ENCODE data around the gene TRIO. TPM values are rescaled to one million over a fixed set of nuclear protein-coding genes. Genes with fewer than 3 reads are reported as not detected.

Gene TRIO
- polyA plus RNA-seq, 1 donor (not counting 4 experiments of a cell fraction or from before 2014, with no cell fraction given), result 57.2 TPM

DNA sequence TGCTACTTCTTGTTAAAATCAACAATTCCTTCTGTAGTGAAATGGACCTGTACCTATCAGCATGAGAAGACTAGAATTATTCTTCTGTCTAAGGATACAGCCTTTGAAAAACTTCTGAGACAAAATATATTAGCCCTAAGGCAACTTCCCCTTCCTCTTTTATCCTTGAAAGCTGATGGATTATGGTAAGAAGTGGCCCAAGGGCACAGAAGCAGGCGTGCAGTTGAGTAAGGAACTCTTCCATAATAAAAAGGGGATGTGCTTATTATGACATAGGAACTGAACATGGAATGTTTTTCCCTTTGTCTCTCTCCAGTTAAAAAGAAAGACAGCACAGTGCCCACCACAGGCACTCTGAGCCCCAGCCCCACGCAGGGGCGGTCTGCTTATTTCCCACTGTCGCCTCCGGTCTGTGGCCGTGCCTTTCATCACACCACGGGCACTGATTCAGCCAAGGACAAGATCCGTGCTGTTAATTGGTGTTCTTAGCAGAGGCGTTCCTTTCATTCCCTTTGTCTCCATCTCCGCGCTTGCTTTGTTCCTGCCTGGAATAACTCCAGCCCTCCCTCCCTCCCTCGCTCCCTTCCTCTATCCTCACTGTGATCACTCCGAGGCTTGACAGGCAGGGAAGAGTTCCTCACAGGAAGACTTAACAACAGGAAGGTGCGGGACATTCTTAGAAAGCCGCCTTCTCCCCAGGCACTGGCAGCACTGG lies 302.6 kb downstream of the TRIO start:
- FAIRE-seq (no peak), DNase-seq (ENCODE audit: low read depth, low spot score) (no peak)
- Histone ChIP-seq H2AFZ (ENCODE audit: control insufficient read depth, low read length) (no peak overlapping the region), H4K20me1 (ENCODE audit: control insufficient read depth, extremely low read depth, insufficient read depth, low read length) (no peaks in the 10 kb centered on the region), H3K79me2 (ENCODE audit: control insufficient read depth, insufficient read depth, low read length) (peaks cover 22% of the 10 kb centered on the region), H3K4me2 (ENCODE audit: control insufficient read depth, extremely low read depth, insufficient read depth, low read depth, low read length) (no peak overlapping the region), H3K27ac (ENCODE audit: control insufficient read depth, insufficient read depth, low read length) (no peak overlapping the region), H3K9me3 (ENCODE audit: control insufficient read depth, low read depth, low read length) (no peaks in the 10 kb centered on the region), H3K9me1 (ENCODE audit: control insufficient read depth, extremely low read depth, insufficient read depth, low read length) (no peaks in the 10 kb centered on the region), H3K36me3 (ENCODE audit: control insufficient read depth in 2 of 2, extremely low read depth in 1 of 2, insufficient read depth in 2 of 2, low read length in 2 of 2) (peaks cover 8 to 15% of the 10 kb centered on the region in 2 experiments), H3K27me3 (ENCODE audit: control insufficient read depth, extremely low read depth, insufficient read depth, low read length) (no peaks in the 10 kb centered on the region), H3K9ac (ENCODE audit: control insufficient read depth, extremely low read depth, insufficient read depth, low read length) (no peak overlapping the region), H3K4me3 (ENCODE audit: control insufficient read depth in 2 of 3, extremely low read depth in 1 of 3, insufficient read depth in 2 of 3, low read depth in 1 of 3, low read length in 3 of 3) (no peak overlapping the region), H3K4me1 (ENCODE audit: control insufficient read depth, extremely low read depth, insufficient read depth, low read length) (peaks cover 14% of the 10 kb centered on the region)
- TF ChIP-seq, protein P1, sequence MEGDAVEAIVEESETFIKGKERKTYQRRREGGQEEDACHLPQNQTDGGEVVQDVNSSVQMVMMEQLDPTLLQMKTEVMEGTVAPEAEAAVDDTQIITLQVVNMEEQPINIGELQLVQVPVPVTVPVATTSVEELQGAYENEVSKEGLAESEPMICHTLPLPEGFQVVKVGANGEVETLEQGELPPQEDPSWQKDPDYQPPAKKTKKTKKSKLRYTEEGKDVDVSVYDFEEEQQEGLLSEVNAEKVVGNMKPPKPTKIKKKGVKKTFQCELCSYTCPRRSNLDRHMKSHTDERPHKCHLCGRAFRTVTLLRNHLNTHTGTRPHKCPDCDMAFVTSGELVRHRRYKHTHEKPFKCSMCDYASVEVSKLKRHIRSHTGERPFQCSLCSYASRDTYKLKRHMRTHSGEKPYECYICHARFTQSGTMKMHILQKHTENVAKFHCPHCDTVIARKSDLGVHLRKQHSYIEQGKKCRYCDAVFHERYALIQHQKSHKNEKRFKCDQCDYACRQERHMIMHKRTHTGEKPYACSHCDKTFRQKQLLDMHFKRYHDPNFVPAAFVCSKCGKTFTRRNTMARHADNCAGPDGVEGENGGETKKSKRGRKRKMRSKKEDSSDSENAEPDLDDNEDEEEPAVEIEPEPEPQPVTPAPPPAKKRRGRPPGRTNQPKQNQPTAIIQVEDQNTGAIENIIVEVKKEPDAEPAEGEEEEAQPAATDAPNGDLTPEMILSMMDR (optimal IDR thresholded peaks at IDR 0.05 in 1 of 3, IDR thresholded peaks at IDR 0.05 in 1 of 3, conservative IDR thresholded peaks at IDR 0.05 in 1 of 3; ENCODE audit: extremely low read depth in 1 of 3, insufficient read depth in 2 of 3, low read length in 3 of 3), result no peak
- dilution Hi-C loops (cut with MboI; ENCODE audit: extremely low pct_ligation_motif_present, low sequenced_read_pairs), result no loop called here

GRCh38 chr5:14447958-14448911 lies 305.1 kb downstream of the TRIO start:
- Histone ChIP-seq H3K4me3 (ENCODE audit: control insufficient read depth in 2 of 3, extremely low read depth in 1 of 3, insufficient read depth in 2 of 3, low read depth in 1 of 3, low read length in 3 of 3) (no peak overlapping the region), H3K9me1 (ENCODE audit: control insufficient read depth, extremely low read depth, insufficient read depth, low read length) (no peaks in the 10 kb centered on the region), H3K4me2 (ENCODE audit: control insufficient read depth, extremely low read depth, insufficient read depth, low read depth, low read length) (no peak overlapping the region), H3K27ac (ENCODE audit: control insufficient read depth, insufficient read depth, low read length) (no peak overlapping the region), H3K36me3 (ENCODE audit: control insufficient read depth in 2 of 2, extremely low read depth in 1 of 2, insufficient read depth in 2 of 2, low read length in 2 of 2) (peaks cover 8 to 14% of the 10 kb centered on the region in 2 experiments), H3K27me3 (ENCODE audit: control insufficient read depth, extremely low read depth, insufficient read depth, low read length) (no peaks in the 10 kb centered on the region), H4K20me1 (ENCODE audit: control insufficient read depth, extremely low read depth, insufficient read depth, low read length) (no peaks in the 10 kb centered on the region), H3K4me1 (ENCODE audit: control insufficient read depth, extremely low read depth, insufficient read depth, low read length) (peaks cover 14% of the 10 kb centered on the region), H2AFZ (ENCODE audit: control insufficient read depth, low read length) (no peak overlapping the region), H3K9ac (ENCODE audit: control insufficient read depth, extremely low read depth, insufficient read depth, low read length) (no peak overlapping the region), H3K79me2 (ENCODE audit: control insufficient read depth, insufficient read depth, low read length) (peaks cover 15% of the 10 kb centered on the region), H3K9me3 (ENCODE audit: control insufficient read depth, low read depth, low read length) (no peaks in the 10 kb centered on the region)
- FAIRE-seq, result no peak
- DNase-seq (ENCODE audit: low read depth, low spot score), result no peak
- TF ChIP-seq, protein P1 (optimal IDR thresholded peaks at IDR 0.05 in 1 of 3, IDR thresholded peaks at IDR 0.05 in 1 of 3, conservative IDR thresholded peaks at IDR 0.05 in 1 of 3; ENCODE audit: extremely low read depth in 1 of 3, insufficient read depth in 2 of 3, low read length in 3 of 3), result no peak
- no peak for TF ChIP-seq EZH2 (IDR thresholded peaks at IDR 0.05; ENCODE audit: low read length)
- dilution Hi-C loops (cut with MboI; ENCODE audit: extremely low pct_ligation_motif_present, low sequenced_read_pairs), result no loop called here

Data from keratinocyte (primary cell).